Thyroid gland (tissue), 4 donors: ENCODE data around the gene SPAAR.

ENCODE experiments used
- CTCF ChIP-seq, 6 experiments: fragments of 200-600 bp in 3 of 6; fragments of 450-650 bp in 3 of 6; sonication (generic) in 3 of 6; IDR thresholded peaks; one replicate each; pipeline ENCODE4 v1.5.1; 2016 to 2019; ENCODE audit warnings: antibody characterized with exemption in 6 of 6, mild to moderate bottlenecking in 2 of 6, inconsistent platforms in 1 of 6, moderate library complexity in 1 of 6
- POLR2A ChIP-seq, 2 donors: fragments of 450-650 bp; IDR thresholded peaks; one replicate each; pipeline ENCODE4 v1.6.1; 2017; ENCODE audit warnings: antibody characterized with exemption in 2 of 2, mild to moderate bottlenecking in 2 of 2, moderate library complexity in 1 of 2

- TF ChIP-seq CTCF (IDR thresholded peaks at IDR 0.05), result no peak
- TF ChIP-seq POLR2A (IDR thresholded peaks at IDR 0.05), result no peak
These were observed 49.0 kb downstream of the SPAAR start, which contains the start of gene OR2S2 for GRCh38 chr9:35958104-35958837.
